Kidney (tissue), 14 donors: ENCODE measurements around the gene KCNQ2. TPM values are rescaled to one million over a fixed set of nuclear protein-coding genes. Genes with fewer than 3 reads are reported as not detected.
"Not testable (repeated sequence)": the region's sequence is repeated elsewhere in the genome, so short reads cannot be mapped to it uniquely, and the experiment has no call there.

Experiments
- DNase-seq, 5 donors: peaks; one replicate each; pipeline ENCODE4 v3.0.0-alpha.2; 2013 to 2020
- FAIRE-seq: peaks from 2 replicates; lab custom pipeline; 2012; peaks lifted over from hg19 to GRCh38; lab: Jason Lieb, UNC
- H3K27ac ChIP-seq, 2 donors: one replicate each; pipeline ENCODE4 v1.7.0; 2013; ENCODE audit warnings: low read depth in 2 of 2, low read length in 2 of 2, inconsistent platforms in 1 of 2
- H3K27me3 ChIP-seq: one replicate; pipeline ENCODE4 v1.7.1; 2013; ENCODE audit warnings: low read length, inconsistent platforms; ENCODE audit not compliant: control insufficient read depth, insufficient read depth
- H3K36me3 ChIP-seq, 3 donors: one replicate each; pipeline versions ENCODE4 v1.7.0 to v1.7.1; 2013; ENCODE audit warnings: low read length in 3 of 3, control low read depth in 1 of 3, inconsistent platforms in 1 of 3; ENCODE audit not compliant: insufficient read depth in 3 of 3, control insufficient read depth in 2 of 3
- H3K4me1 ChIP-seq, 3 donors: one replicate each; pipeline versions ENCODE4 v1.7.0 to v1.7.1; 2013; ENCODE audit warnings: low read length in 3 of 3, inconsistent platforms in 1 of 3, low read depth in 1 of 3; ENCODE audit not compliant: control insufficient read depth in 2 of 3, insufficient read depth in 2 of 3
- H3K4me3 ChIP-seq, 3 donors: one replicate each; pipeline versions ENCODE4 v1.7.0 to v1.8.1; 2013; ENCODE audit warnings: low read length in 3 of 3, control low read depth in 1 of 3, inconsistent platforms in 1 of 3
- H3K9ac ChIP-seq, 3 donors: one replicate each; pipeline versions ENCODE4 v1.7.0 to v1.7.1; 2013; ENCODE audit warnings: low read length in 3 of 3, control low read depth in 1 of 3, inconsistent platforms in 1 of 3
- H3K9me3 ChIP-seq, 3 donors: one replicate each; pipeline versions ENCODE4 v1.7.0 to v1.7.1; 2013; ENCODE audit warnings: low read length in 3 of 3, control low read depth in 1 of 3, inconsistent platforms in 1 of 3; ENCODE audit not compliant: control insufficient read depth in 2 of 3, insufficient read depth in 1 of 3
- CTCF ChIP-seq: IDR thresholded peaks from 3 replicates; pipeline ENCODE4 v1.5.1; 2012; ENCODE audit warnings: mild to moderate bottlenecking, moderate library complexity, borderline replicate concordance; ENCODE audit not compliant: insufficient read depth; ENCODE audit errors: extremely low read depth
- intact Hi-C: fragments of 100-400 bp; cut with DNase I; formaldehyde crosslinking; loops from one replicate; pipeline ENCODE4 v1.11.1; 2022
- polyA plus RNA-seq: library from polyadenylated mRNA; stranded (reverse); fragments of 350-450 nt; fragmentation: Illumina TruSeq; extraction: RNeasy Lipid Tissue Mini Kit (QIAGEN cat#74804); gene quantifications from one replicate; pipeline ENCODE4 v1.2.3, GENCODE V29; 2014; ENCODE audit warnings: low read depth, low replicate concordance; ENCODE audit not compliant: insufficient read depth
- total RNA-seq: library from RNA; stranded (reverse); fragmentation: NEBNext Ultra II Directional; extraction: Animal tissue kit (Norgen Biotek cat#: 25700); gene quantifications from one replicate; pipeline ENCODE4 v1.2.1, GENCODE V29; 2021
- donor health status: control.
- donor health status: control.
- donor health status: control.
- donor health status: control.
- donor health status: control.
- donor health status: DM: yes; HTN: yes; CAD: no.
- donor health status: Normal renal cell carcinoma (clear cell type).

KCNQ2 gene
- total and polyA plus RNA-seq, 2 donors from 2014 or later = 2.2 TPM; not detected in 1

- H3K4me3 ChIP-seq = no peak overlapping the region
- H3K9ac ChIP-seq = no peak overlapping the region
- no peak overlapping the region for H3K27ac ChIP-seq
- FAIRE-seq (no peak), DNase-seq (peak in 2 of 5 donors; percentile 56 to 59)
- TF ChIP-seq CTCF = peak; percentile 73
- H3K36me3 ChIP-seq = no peaks in the 10 kb centered on the region
- H3K9me3 ChIP-seq = peaks cover 0 to 9% (median 7%) of the 10 kb centered on the region in 3 donors
- H3K4me1 ChIP-seq = no peaks in the 10 kb centered on the region
- no peaks in the 10 kb centered on the region for H3K27me3 ChIP-seq
- intact Hi-C loops = no loop called here
Observed at GRCh38 chr20:63381781-63382431, 90.5 kb downstream of the KCNQ2 start.

DNA sequence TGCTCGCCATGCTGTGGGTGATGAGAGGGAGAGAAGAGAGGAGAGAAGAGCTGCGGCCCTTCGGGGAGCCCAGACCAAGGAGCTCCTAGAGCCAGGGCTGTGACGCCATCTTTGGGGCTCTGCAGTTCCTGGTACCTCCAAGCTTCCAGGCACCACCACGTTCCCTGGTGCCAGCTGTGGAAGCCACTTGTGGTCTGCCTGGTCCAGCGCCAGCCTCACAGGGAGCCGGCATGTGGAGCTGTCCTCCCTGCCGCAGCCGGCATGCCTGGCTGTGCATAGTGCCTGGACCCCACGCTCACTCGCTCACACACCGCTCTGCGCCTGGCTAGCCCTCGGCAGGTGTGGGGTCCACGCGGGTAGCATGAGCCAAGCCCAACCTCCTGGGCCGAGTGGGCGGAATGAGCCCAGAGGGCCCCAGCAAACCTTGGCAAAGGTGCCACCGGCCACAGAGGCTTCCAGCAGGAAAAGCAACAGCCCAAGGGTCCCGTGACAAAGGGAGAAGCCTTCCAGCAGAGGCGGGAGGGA, 92.0 kb downstream of the KCNQ2 start:
- Histone ChIP-seq H3K4me3 (no peak overlapping the region), H3K9me3 (peaks cover 0 to under 1% (median 0%) of the 10 kb centered on the region in 3 donors), H3K27me3 (no peaks in the 10 kb centered on the region), H3K4me1 (no peaks in the 10 kb centered on the region), H3K27ac (no peak overlapping the region), H3K9ac (no peak overlapping the region), H3K36me3 (no peaks in the 10 kb centered on the region)
- TF ChIP-seq CTCF = no peak
- no peak for DNase-seq
- intact Hi-C loops = no loop called here
- no peak for FAIRE-seq

GRCh38 chr20:63379872-63380271, 92.6 kb downstream of the KCNQ2 start:
- H3K36me3 ChIP-seq, intact Hi-C loops, FAIRE-seq, DNase-seq, H3K4me3 ChIP-seq, H3K27ac ChIP-seq, H3K9me3 ChIP-seq, H3K4me1 ChIP-seq, H3K9ac ChIP-seq, H3K27me3 ChIP-seq: not testable (repeated sequence)

DNA sequence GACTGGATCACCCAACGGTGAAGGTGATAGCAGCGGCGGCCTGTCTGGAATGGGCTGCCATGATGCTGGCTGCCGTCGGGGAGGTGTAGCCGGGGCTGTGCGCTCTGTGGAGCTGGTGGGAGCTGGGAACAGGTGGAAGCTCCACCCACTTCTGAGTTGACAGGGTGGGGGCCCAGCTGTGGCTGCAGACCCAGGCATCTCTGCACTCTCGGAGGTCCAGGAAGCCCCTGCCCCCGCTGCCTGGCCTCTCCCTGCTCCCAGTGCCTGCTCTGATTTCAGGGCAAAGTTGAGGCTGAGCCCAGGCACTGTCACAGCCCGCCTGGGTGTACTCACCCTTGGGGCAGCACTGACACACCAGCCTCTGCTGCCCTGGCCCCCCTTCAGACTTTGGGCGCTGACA, 93.2 kb downstream of the KCNQ2 start:
- peaks cover 0 to 5% (median 0%) of the 10 kb centered on the region in 3 donors for H3K4me1 ChIP-seq
- FAIRE-seq = no peak
- H3K36me3 ChIP-seq = no peaks in the 10 kb centered on the region
- H3K9me3 ChIP-seq = no peaks in the 10 kb centered on the region
- H3K4me3 ChIP-seq = no peak overlapping the region
- H3K9ac ChIP-seq = no peak overlapping the region
- H3K27me3 ChIP-seq = no peaks in the 10 kb centered on the region
- H3K27ac ChIP-seq = no peak overlapping the region
- TF ChIP-seq CTCF = no peak
- no peak for DNase-seq
- intact Hi-C loops = no loop called here
